Right cardiac atrium (tissue), 5 donors: Measurements from ENCODE around the gene UQCC3. TPM values are rescaled to one million over a fixed set of nuclear protein-coding genes. Genes with fewer than 3 reads are reported as not detected.

Source experiments
- ATAC-seq, 2 donors: fragments of 200-7000 bp; cut with Tn5 transposase; one replicate each; pipeline versions ENCODE4 v1.8.0 to v1.9.1; 2020; ENCODE audit warnings: moderate library complexity in 2 of 2, mild to moderate bottlenecking in 1 of 2
- DNase-seq, 3 donors: peaks; one replicate each; pipeline ENCODE4 v3.0.0-alpha.2; 2020
- H3K27ac ChIP-seq: one replicate; pipeline ENCODE4 v1.5.1; 2013; ENCODE audit warnings: mild to moderate bottlenecking, low read length, control low read depth, moderate library complexity
- H3K27me3 ChIP-seq: one replicate; pipeline ENCODE4 v1.6.1; 2013; ENCODE audit not compliant: control insufficient read depth, insufficient read depth
- H3K4me1 ChIP-seq: one replicate; pipeline ENCODE4 v1.6.1; 2013; ENCODE audit warnings: low read length; ENCODE audit not compliant: control insufficient read depth, insufficient read depth
- H3K4me3 ChIP-seq: one replicate; pipeline ENCODE4 v1.5.1; 2013; ENCODE audit warnings: low read length, control low read depth
- H3K9me3 ChIP-seq: one replicate; pipeline ENCODE4 v1.6.1; 2013; ENCODE audit warnings: low read length; ENCODE audit not compliant: control insufficient read depth
- WGBS: extraction: QIAGEN DNeasy Blood & Tissue Kit; methylation state at CpG from one replicate; pipeline ENCODE4 v1.1.7; 2013; 5-methylcytosine and 5-hydroxymethylcytosine counted together
- intact Hi-C, 4 donors: fragments of 100-400 bp; cut with DNase I; formaldehyde crosslinking; loops; one replicate each; pipeline versions ENCODE4 v1.11.0 to v1.14.0; 2022 to 2023
- polyA plus RNA-seq: library from polyadenylated mRNA; stranded (reverse); fragments of 200-250 nt; gene quantifications from one replicate; pipeline ENCODE4 v1.2.3, GENCODE V29; 2013
- total RNA-seq, 4 donors: library from RNA; stranded (reverse); fragmentation: NEBNext Ultra II Directional; extraction: Animal tissue kit (Norgen Biotek cat#: 25700); gene quantifications; one replicate each; pipeline ENCODE4 v1.2.1, GENCODE V29; 2021
- donor health status: healthy with polysubstance abuse.
- donor health status: DM: no; HTN: yes; CAD: no.
- donor health status: DM: no; HTN: no; CAD: no.
- donor health status: DM: no; HTN: yes; CAD: no; lungs with severe emphysema.
- donor health status: DM: yes; HTN: yes; CAD: no.

The UQCC3 gene
- total and polyA plus RNA-seq, 5 donors: 5.2 to 12.9 (median 7.1) TPM

DNA sequence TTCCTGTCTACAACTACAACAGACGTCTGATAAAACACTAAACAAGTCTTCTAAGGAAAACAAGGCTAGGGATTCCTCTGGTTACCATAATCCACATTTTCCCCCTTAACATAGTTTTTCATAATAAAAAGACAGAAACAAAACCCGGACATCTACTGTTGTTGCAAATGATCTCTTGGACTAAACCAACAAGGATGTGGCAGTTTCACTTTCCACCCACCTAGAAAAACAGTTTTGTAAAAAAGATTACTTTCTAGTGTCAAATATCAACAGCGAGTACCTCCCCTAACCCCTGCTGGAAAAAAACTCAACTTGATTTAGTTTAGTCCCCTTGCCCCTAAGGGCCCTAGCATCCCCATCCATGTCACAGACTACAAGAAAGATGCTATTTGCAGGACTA, 41.4 kb downstream of the UQCC3 start:
- no peaks in the 10 kb centered on the region for H3K27me3 ChIP-seq
- no peak overlapping the region for H3K4me3 ChIP-seq
- H3K4me1 ChIP-seq: peaks cover 13% of the 10 kb centered on the region
- ATAC-seq (no peak), DNase-seq (no peak)
- no peaks in the 10 kb centered on the region for H3K9me3 ChIP-seq
- WGBS: 58% methylated on average over 3 of the region's 3 CpGs
- no peak overlapping the region for H3K27ac ChIP-seq
- intact Hi-C loops: no loop called here

DNA sequence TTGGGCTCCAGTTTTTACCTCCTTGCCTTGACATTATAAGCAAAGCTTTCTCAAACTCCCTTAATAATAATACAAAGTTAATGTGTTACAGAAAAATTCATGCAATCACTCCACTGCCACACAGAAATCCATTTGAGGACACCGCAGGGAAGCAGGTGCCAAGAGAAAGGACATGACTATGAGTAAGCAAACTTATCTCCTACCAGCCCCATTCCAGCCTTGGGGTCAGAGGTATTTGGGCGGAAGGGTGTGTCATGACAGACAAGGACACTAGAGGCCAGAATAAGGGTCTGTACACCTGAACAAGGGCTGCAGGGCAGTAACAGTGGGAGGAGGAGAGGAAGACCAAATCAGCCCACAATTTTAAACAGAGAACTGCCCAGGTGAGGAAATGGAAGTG, 41.9 kb downstream of the UQCC3 start:
- WGBS: 66% methylated on average over 2 of the region's 2 CpGs
- Histone ChIP-seq H3K4me3 (no peak overlapping the region), H3K9me3 (no peaks in the 10 kb centered on the region), H3K27me3 (no peaks in the 10 kb centered on the region), H3K4me1 (peaks cover 13% of the 10 kb centered on the region), H3K27ac (peak overlapping the region; percentile 80)
- DNase-seq (no peak), ATAC-seq (no peak)
- intact Hi-C loops: no loop called here

DNA sequence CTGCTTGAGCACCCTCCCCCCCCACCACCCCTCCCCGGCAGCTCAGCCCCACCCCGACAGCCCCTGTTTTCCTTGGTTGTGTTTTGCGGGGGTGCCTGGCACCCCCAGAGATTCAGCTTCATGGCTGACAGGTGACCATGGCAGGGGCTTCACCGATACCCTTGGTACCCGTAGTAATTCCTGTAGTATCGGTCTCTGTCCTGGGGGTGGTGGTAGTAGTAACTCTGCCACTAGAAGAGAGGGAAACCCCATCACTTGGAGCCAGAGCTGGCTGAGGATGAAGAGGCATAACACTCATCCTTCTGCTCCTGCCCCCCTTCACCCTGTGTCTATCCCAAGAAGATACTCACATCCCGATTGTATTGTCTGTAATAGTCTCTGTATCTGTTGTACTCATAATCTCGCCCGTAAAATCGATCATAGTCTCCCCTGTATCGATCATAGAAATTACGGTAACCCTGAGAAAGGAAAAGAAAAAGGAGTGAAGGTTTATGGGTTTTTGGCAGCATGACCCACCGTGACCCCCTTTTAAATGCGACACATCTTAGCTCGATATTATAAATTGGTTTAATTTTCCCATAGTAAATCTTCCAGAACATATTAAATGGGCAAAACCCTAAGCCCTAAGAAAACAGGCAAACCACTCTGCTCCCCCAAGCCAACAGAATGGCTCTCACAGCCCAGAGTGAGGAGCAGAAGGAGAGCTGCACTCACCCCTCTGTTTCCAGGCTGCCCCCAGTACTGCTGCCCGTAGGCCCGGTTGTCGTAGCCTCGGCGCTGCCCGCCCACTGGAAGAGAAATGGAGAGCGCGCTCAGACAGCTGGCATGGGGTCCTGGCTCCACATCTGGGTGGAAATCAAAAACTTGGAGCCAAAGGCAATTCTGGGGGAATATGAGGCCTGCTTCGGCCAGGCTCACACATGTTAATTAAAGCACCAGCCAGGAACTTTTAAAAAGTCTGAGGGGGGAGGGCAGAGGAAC, 44.0 kb downstream of the UQCC3 start:
- no peak for ATAC-seq
- Histone ChIP-seq H3K4me3 (no peak overlapping the region), H3K4me1 (peaks cover 4% of the 10 kb centered on the region), H3K9me3 (no peaks in the 10 kb centered on the region), H3K27me3 (no peaks in the 10 kb centered on the region), H3K27ac (no peak overlapping the region)
- no peak for DNase-seq
- intact Hi-C loops: no loop called here
- 89% methylated on average over 24 of the region's 24 CpGs for WGBS

DNA sequence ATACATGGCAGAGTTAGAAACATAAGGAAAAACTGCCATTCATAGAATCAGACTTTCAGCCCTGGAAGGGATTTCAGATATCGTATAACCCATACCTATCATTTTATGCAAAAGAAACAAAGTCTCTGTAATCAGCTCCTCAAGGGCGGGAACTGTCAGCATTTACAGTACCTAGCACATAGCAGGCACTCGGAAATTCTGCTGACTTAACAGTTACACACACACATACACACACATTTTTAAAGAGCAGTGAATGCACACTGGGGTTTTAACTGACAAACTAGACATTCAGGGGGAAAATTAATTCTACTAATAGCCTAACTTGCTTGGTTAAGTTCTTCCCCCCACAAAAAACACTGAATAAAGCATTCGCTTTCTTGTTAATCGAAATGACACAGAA, 44.7 kb downstream of the UQCC3 start:
- DNase-seq: no peak
- 87% methylated on average over 5 of the region's 5 CpGs for WGBS

DNA sequence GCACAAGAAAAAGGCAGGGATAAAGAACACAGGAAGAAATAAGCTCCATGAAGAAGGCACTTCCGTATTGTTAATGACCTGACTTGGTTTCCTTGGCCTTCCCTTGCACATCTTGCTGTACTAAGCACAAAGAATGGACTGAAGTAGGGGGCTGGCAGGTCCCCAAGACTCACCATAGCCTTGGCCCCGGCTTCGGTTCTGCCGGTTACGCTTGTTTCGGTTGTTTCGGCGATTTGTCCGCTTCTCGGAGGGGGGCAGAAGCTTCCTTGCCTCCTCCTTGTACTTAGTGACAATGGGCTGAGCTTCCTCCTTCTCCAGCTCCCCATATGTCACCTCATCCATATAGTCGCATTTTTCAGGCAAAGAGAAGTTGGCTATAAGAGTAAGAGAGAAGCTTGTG, 45.3 kb downstream of the UQCC3 start:
- no peak for ATAC-seq
- WGBS: 87% methylated on average over 11 of the region's 11 CpGs

More for the DNA sequence above, 44.7 kb downstream of the UQCC3 start:
- no peaks in the 10 kb centered on the region for H3K27me3 ChIP-seq
- no peaks in the 10 kb centered on the region for H3K9me3 ChIP-seq
- no peak overlapping the region for H3K27ac ChIP-seq
- intact Hi-C loops: no loop called here
- no peak for ATAC-seq
- H3K4me3 ChIP-seq: no peak overlapping the region
- H3K4me1 ChIP-seq: peaks cover 4% of the 10 kb centered on the region

DNA sequence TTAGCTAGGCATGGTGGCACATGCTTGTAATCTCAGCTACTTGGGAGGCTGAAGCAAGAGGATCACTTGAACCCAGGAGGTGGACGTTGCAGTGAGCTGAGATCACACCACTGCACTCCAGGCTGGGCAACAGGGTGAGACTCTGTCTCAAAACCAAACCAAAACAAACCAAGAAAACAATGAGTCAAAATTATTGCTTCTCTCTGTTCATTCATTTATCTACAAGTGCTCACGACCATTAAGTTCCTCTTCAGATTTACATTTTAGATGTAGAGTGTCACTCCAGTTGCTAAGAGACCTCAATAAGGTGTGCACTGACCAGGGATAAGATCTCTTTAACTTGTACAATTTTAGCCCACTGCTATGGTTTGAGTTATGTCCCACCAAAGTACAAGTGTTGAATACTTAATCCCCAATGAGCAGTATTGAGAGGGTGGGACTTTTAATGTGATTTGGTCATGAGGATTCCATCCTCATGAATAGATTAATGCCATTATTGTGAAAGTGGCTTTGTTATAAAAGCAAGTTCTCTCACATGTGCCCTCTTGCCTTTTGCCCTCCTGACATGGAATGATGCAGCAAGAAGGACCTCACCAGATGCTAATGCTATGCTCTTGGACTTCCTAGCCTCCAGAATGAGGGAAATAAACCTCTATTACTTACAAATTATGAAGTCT, 48.0 kb downstream of the UQCC3 start:
- 78% methylated on average over 2 of the region's 2 CpGs for WGBS
- H3K27me3 ChIP-seq: no peaks in the 10 kb centered on the region
- no peak overlapping the region for H3K4me3 ChIP-seq
- ATAC-seq (no peak), DNase-seq (no peak)
- no peaks in the 10 kb centered on the region for H3K4me1 ChIP-seq
- no peaks in the 10 kb centered on the region for H3K9me3 ChIP-seq
- H3K27ac ChIP-seq: no peak overlapping the region
- intact Hi-C loops: no loop called here

More for the DNA sequence above, 45.3 kb downstream of the UQCC3 start:
- Histone ChIP-seq H3K4me1 (peaks cover 4% of the 10 kb centered on the region), H3K4me3 (no peak overlapping the region), H3K9me3 (no peaks in the 10 kb centered on the region), H3K27me3 (no peaks in the 10 kb centered on the region), H3K27ac (no peak overlapping the region)
- no peak for DNase-seq
- intact Hi-C loops: no loop called here

DNA sequence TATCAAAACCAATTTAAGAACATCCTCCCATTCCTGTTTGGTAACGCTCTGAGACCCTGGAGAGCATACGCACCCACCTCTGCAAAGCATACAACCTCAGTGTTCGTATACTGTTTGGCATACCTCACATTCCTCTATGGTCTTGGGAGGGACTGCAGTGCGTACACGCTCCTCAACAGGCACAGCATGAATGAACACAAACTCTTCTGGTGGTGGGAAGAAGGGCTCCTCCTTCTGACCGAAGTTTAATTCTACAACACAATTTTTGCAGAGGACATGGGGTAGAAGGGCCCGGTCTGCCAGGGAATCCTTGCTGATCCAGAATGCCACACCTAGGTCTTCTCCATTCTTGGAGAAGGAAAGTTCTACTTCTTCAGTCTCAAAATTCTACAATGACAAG, 50.5 kb downstream of the UQCC3 start:
- no peaks in the 10 kb centered on the region for H3K9me3 ChIP-seq
- no peak for DNase-seq
- WGBS: 58% methylated on average over 7 of the region's 7 CpGs
- no peak for ATAC-seq
- H3K4me1 ChIP-seq: no peaks in the 10 kb centered on the region
- H3K27me3 ChIP-seq: no peaks in the 10 kb centered on the region
- no peak overlapping the region for H3K4me3 ChIP-seq
- intact Hi-C loops: no loop called here
- no peak overlapping the region for H3K27ac ChIP-seq

Other genes with a start within 250 kb of the UQCC3 start
- gene AHNAK, start 124.9 kb upstream of the UQCC3 start, total RNA-seq: 100 to 1,000 TPM; 289 to 371 (median 320) TPM
- gene AHNAK, start 124.9 kb upstream of the UQCC3 start, polyA plus RNA-seq: 78.1 TPM
- gene EEF1G, start 97.8 kb upstream of the UQCC3 start, total RNA-seq: 1,000 to 10,000 TPM in 1 of 4 donors, 100 to 1,000 TPM in 3; 807 to 1,060 (median 897) TPM
- 770 TPM for gene EEF1G, start 97.8 kb upstream of the UQCC3 start, polyA plus RNA-seq
- gene TUT1, start 80.2 kb upstream of the UQCC3 start, total RNA-seq: 10 to 100 TPM in 3 of 4 donors, 1 to 10 TPM in 1; 8.0 to 15.3 (median 11.5) TPM
- gene TUT1, start 80.2 kb upstream of the UQCC3 start, polyA plus RNA-seq: 10.7 TPM
- 10 to 100 TPM; 34.8 to 47.6 (median 38.3) TPM for gene MTA2, start 69.8 kb upstream of the UQCC3 start, total RNA-seq
- 24.1 TPM for gene MTA2, start 69.8 kb upstream of the UQCC3 start, polyA plus RNA-seq
- gene EML3, start 58.9 kb upstream of the UQCC3 start, total RNA-seq: 10 to 100 TPM; 23.5 to 33.3 (median 26.7) TPM
- 23.9 TPM for gene EML3, start 58.9 kb upstream of the UQCC3 start, polyA plus RNA-seq
- gene ROM1, start 58.4 kb upstream of the UQCC3 start, total RNA-seq: 1 to 10 TPM; 6.1 to 7.9 (median 6.6) TPM
- 7.9 TPM for gene ROM1, start 58.4 kb upstream of the UQCC3 start, polyA plus RNA-seq
- gene B3GAT3, start 49.7 kb upstream of the UQCC3 start, total RNA-seq: 10 to 100 TPM; 10.7 to 23.1 (median 16.7) TPM
- 18.7 TPM for gene B3GAT3, start 49.7 kb upstream of the UQCC3 start, polyA plus RNA-seq
- gene GANAB, start 25.1 kb upstream of the UQCC3 start, total RNA-seq: 100 to 1,000 TPM; 112 to 137 (median 122) TPM
- gene GANAB, start 25.1 kb upstream of the UQCC3 start, polyA plus RNA-seq: 66.5 TPM
- 10 to 100 TPM; 10.4 to 13.3 (median 11.8) TPM for gene INTS5, start 18.4 kb upstream of the UQCC3 start, total RNA-seq
- 6.1 TPM for gene INTS5, start 18.4 kb upstream of the UQCC3 start, polyA plus RNA-seq
- gene C11orf98, start 6.5 kb upstream of the UQCC3 start, total RNA-seq: 10 to 100 TPM; 30.6 to 41.1 (median 35.2) TPM
- gene C11orf98, start 6.5 kb upstream of the UQCC3 start, polyA plus RNA-seq: 79.7 TPM
- gene CSKMT, start 6.4 kb upstream of the UQCC3 start, total RNA-seq: 1 to 10 TPM; 6.6 to 9.5 (median 7.3) TPM
- gene CSKMT, start 6.4 kb upstream of the UQCC3 start, polyA plus RNA-seq: 5.2 TPM
- 1 to 10 TPM; 3.2 to 5.8 (median 3.6) TPM for gene LBHD1, start 594 bp downstream of the UQCC3 start, total RNA-seq
- 7.3 TPM for gene LBHD1, start 594 bp downstream of the UQCC3 start, polyA plus RNA-seq
- 10 to 100 TPM; 76.6 to 95.7 (median 83.6) TPM for gene UBXN1, start 7.4 kb downstream of the UQCC3 start, total RNA-seq
- 101 TPM for gene UBXN1, start 7.4 kb downstream of the UQCC3 start, polyA plus RNA-seq
- gene LRRN4CL, start 17.9 kb downstream of the UQCC3 start, total RNA-seq: 1 to 10 TPM; 1.4 to 3.3 (median 2.3) TPM
- 3.0 TPM for gene LRRN4CL, start 17.9 kb downstream of the UQCC3 start, polyA plus RNA-seq
- gene BSCL2, start 35.8 kb downstream of the UQCC3 start, total RNA-seq: 10 to 100 TPM; 20.0 to 27.6 (median 26.5) TPM
- gene BSCL2, start 35.8 kb downstream of the UQCC3 start, polyA plus RNA-seq: 34.3 TPM
- gene GNG3, start 36.0 kb downstream of the UQCC3 start, total RNA-seq: not detected
- gene GNG3, start 36.0 kb downstream of the UQCC3 start, polyA plus RNA-seq: 0.57 TPM
- 10 to 100 TPM; 29.3 to 37.2 (median 35.5) TPM for gene HNRNPUL2, start 55.8 kb downstream of the UQCC3 start, total RNA-seq
- 33.2 TPM for gene HNRNPUL2, start 55.8 kb downstream of the UQCC3 start, polyA plus RNA-seq
- gene TTC9C, start 56.8 kb downstream of the UQCC3 start, total RNA-seq: 10 to 100 TPM; 11.7 to 17.0 (median 14.6) TPM
- 18.4 TPM for gene TTC9C, start 56.8 kb downstream of the UQCC3 start, polyA plus RNA-seq
- 10 to 100 TPM in 2 of 4 donors, 1 to 10 TPM in 2; 7.8 to 14.5 (median 9.5) TPM for gene ZBTB3, start 82.5 kb downstream of the UQCC3 start, total RNA-seq
- gene ZBTB3, start 82.5 kb downstream of the UQCC3 start, polyA plus RNA-seq: 4.0 TPM
- 10 to 100 TPM; 34.4 to 43.3 (median 37.4) TPM for gene POLR2G, start 89.9 kb downstream of the UQCC3 start, total RNA-seq
- gene POLR2G, start 89.9 kb downstream of the UQCC3 start, polyA plus RNA-seq: 51.1 TPM
- 10 to 100 TPM in 1 of 4 donors, 1 to 10 TPM in 3; 8.0 to 17.1 (median 9.6) TPM for gene TAF6L, start 99.7 kb downstream of the UQCC3 start, total RNA-seq
- gene TAF6L, start 99.7 kb downstream of the UQCC3 start, polyA plus RNA-seq: 10.4 TPM
- 10 to 100 TPM; 19.2 to 21.8 (median 19.7) TPM for gene TMEM179B, start 115.7 kb downstream of the UQCC3 start, total RNA-seq
- 29.7 TPM for gene TMEM179B, start 115.7 kb downstream of the UQCC3 start, polyA plus RNA-seq
- gene TMEM223, start 120.3 kb downstream of the UQCC3 start, total RNA-seq: 10 to 100 TPM; 12.7 to 17.2 (median 16.3) TPM
- 29.5 TPM for gene TMEM223, start 120.3 kb downstream of the UQCC3 start, polyA plus RNA-seq
- gene NXF1, start 133.8 kb downstream of the UQCC3 start, total RNA-seq: 10 to 100 TPM; 40.3 to 56.4 (median 47.1) TPM
- gene NXF1, start 133.8 kb downstream of the UQCC3 start, polyA plus RNA-seq: 45.8 TPM
- gene STX5, start 160.4 kb downstream of the UQCC3 start, total RNA-seq: 10 to 100 TPM; 20.1 to 27.8 (median 21.8) TPM
- 14.4 TPM for gene STX5, start 160.4 kb downstream of the UQCC3 start, polyA plus RNA-seq
- not detected for gene TEX54, start 161.2 kb downstream of the UQCC3 start, total RNA-seq
- not detected for gene TEX54, start 161.2 kb downstream of the UQCC3 start, polyA plus RNA-seq
- 10 to 100 TPM; 24.8 to 28.7 (median 26.6) TPM for gene WDR74, start 167.9 kb downstream of the UQCC3 start, total RNA-seq
- 17.9 TPM for gene WDR74, start 167.9 kb downstream of the UQCC3 start, polyA plus RNA-seq
- 10 to 100 TPM; 40.2 to 64.1 (median 40.5) TPM for gene SLC3A2, start 209.2 kb downstream of the UQCC3 start, total RNA-seq
- gene SLC3A2, start 209.2 kb downstream of the UQCC3 start, polyA plus RNA-seq: 28.1 TPM
- gene CHRM1, start 249.7 kb downstream of the UQCC3 start, total RNA-seq: under 1 TPM in 2 of 4 donors, not detected in 2; 0.09 to 0.24 TPM
- 0.07 TPM for gene CHRM1, start 249.7 kb downstream of the UQCC3 start, polyA plus RNA-seq